Measurements from ENCODE around the gene HES3.
"Not testable (repeated sequence)": the region's sequence is repeated elsewhere in the genome, so short reads cannot be mapped to it uniquely, and the experiment has no call there.

The HES3 gene

DNA sequence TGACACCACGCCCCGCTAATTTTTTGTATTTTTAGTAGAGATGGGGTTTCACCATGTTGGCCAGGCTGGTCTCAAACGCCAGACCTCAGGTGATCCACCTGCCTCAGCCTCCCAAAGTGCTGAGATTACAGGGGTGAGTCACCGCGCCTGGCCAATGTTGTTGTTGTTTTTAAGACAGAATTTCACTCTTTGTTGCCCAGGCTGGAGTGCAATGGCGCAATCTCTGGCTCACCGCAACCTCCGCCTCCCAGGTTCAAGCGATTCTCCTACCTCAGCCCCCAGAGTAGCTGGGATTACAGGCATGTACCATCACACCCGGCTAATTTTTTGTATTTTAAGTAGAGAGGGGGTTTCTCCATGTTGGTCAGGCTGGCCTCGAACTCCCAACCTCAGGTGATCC, 24.3 kb upstream of the HES3 start:
- DNase-seq (ENCODE audit: low read depth), result not testable (repeated sequence)

GRCh38 chr1:6220236-6220635, 23.7 kb upstream of the HES3 start:
- no peak for DNase-seq (ENCODE audit: low read depth)

GRCh38 chr1:6221210-6221784, 22.7 kb upstream of the HES3 start:
- no peak for DNase-seq (ENCODE audit: low read depth)

DNA sequence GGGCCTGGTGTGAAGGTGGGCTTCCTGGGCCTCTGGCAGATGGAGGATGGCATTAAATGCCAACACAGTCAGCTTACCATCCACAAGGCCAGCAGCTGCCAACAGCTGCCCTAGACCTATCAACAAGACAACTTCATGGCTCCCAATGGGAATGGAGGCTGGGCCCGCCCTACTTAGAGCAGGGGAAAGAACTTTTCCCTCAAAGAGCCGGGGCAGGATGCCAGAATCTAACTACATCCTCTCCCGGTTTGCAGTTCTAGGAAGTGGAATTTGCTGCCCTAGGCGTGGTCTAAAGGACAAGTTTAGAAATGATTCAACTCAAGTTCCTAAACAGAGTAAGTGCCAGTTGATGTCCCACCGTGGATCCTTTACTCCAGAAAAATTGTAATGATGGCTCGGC, 21.3 kb upstream of the HES3 start:
- DNase-seq (ENCODE audit: low read depth), result no peak

GRCh38 chr1:6223617-6224016, 20.4 kb upstream of the HES3 start:
- DNase-seq (ENCODE audit: low read depth), result no peak

- DNase-seq (ENCODE audit: low read depth), result no peak
Observed at GRCh38 chr1:6224718-6225117, 19.3 kb upstream of the HES3 start.

- DNase-seq (ENCODE audit: low read depth), result no peak
Observed at GRCh38 chr1:6225651-6226050, 18.3 kb upstream of the HES3 start.

DNA sequence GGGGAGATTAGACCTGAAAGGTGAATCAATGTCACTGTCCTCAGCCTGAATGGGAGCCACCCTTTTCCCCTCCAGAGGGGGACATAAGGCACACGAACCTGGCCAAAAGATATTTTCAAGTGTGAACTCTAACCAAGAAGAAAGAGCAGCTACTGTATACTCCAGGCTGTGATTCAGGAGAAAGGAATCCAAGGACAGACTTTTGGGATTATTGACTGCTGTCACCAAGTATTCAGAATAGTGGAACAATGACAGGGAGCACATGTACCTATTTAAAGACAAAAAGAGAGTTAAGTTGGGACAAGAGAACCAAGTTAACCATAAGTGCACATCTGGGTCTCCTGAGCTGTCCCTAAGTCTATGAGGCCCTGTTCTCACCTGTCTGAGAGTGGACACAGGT, 10.6 kb upstream of the HES3 start:
- no peak for DNase-seq (ENCODE audit: low read depth)

- DNase-seq (ENCODE audit: low read depth), result no peak
Observed at GRCh38 chr1:6234502-6235295, 9.3 kb upstream of the HES3 start.

- no peak for DNase-seq (ENCODE audit: low read depth)
Observed at GRCh38 chr1:6235296-6235677, 8.7 kb upstream of the HES3 start.

DNA sequence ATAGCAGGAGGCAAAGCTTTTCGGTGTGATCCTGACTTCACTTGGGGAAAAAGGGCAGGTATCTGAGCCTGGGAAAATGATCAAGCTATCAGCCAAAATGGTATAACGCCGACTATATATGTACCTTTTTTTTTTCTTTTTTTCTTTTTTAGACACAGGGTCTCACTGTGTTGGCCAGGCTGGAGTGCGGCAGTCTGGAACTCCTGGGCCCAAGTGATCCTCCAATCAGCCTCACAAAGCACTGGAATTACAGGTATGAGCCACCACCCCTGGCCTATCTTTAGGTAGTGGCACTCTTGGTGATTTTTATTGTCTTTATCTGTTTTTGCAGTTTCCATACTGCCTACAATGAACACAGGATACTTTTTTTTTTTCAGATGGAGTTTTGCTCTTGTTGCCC, 6.9 kb upstream of the HES3 start:
- no peak for DNase-seq (ENCODE audit: low read depth)

GRCh38 chr1:6239213-6239752, 4.7 kb upstream of the HES3 start:
- DNase-seq (ENCODE audit: low read depth), result no peak

DNA sequence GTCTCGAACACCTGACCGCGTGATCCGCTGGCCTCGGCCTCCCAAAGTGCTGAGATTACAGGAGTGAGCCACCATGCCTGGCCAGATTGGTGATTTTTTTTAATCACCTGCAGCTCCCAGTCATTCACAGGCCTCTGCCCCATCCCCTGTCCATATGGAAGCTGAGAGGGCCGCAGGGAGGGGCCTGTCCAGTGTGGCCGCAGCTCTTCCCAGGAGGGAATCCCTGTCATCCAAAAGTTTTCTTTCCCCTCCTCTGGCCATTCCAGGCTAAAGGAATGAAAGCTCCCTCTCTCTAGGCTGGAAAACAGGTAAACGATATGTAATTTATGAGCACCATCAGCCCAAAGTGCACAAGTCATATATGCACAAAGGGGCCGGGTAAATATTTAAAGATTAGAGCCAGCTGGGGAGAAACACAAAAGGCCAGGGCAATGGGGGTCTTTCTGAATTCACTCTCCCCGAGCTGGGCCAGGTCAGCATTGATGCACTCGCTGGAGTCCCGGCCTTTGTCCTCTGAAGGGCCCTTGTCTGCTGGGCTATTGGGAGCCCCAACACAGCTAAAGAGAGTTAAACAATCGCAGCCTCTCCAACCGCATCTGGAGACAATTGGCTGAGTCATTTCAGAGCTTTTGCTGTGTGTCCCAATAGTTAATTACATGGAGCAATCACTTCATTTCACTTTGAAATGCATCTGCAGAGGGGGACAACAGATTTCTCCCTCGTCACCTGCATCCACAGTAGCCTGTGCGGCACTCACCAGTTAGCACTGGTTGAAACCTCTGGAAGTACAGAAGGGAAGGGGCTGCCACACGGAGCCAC, 3.8 kb upstream of the HES3 start:
- no peak for DNase-seq (ENCODE audit: low read depth)

GRCh38 chr1:6241107-6241886, 2.7 kb upstream of the HES3 start:
- DNase-seq (ENCODE audit: low read depth), result no peak

- no peak for DNase-seq (ENCODE audit: low read depth)
Observed at GRCh38 chr1:6241887-6242740, 1.9 kb upstream of the HES3 start.

DNA sequence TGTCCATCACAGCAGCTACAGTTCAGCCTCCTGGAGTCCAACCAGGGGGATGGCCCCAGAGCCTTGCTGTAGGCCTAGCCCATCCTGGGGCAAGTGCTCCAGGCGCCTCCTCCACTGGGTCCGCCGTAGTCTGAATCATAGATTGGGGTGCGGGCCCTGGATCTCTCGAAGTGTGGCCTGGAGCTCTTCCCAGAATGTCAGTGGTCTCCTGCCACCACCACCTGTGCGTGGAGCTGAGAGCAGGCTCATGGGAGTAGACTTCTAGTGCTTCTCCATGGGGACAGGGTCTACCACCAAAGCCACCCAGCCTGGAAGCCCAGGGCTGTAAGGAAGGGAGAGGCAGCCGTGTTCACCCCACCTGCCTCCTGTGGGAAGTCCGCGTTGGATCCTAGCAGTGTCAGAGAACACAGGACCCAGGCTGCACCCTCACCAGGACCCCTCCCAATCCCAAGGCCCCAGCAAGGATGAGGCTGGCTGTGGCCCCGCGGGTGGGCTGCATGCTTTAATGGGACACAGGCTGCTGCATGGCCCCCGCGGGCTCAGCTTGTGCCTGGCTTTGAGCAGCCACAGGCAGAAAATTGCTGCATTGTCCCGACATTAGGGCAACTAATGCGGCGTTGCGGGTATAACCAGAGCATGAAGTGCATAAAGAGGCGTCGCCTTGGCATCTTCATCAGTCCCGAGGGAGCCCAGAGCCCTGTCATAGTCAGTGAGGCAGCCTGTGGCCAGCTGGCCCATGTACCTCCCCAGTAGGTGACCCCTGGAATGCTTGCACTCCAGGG, 735 bp upstream of the HES3 start:
- no peak for DNase-seq (ENCODE audit: low read depth)

GRCh38 chr1:6244401-6245049, 546 bp downstream of the HES3 start:
- DNase-seq (ENCODE audit: low read depth), result no peak

GRCh38 chr1:6245086-6245868, 1.3 kb downstream of the HES3 start:
- DNase-seq (ENCODE audit: low read depth), result peak; percentile 64

Data from activated T-cell treated with anti-CD3 and anti-CD28 coated beads for 24 hours (primary cell).